HepG2 (cell line): Measurements from ENCODE around the gene SLC29A1. TPM values are rescaled to one million over a fixed set of nuclear protein-coding genes. Genes with fewer than 3 reads are reported as not detected.

Experiments
- ATAC-seq: fragments of 200-7000 bp; cut with Tn5 transposase; 3 replicates; pipeline ENCODE4 v1.9.1; 2020; ENCODE audit warnings: mild to moderate bottlenecking, moderate library complexity
- BruUV-seq: library from RNA; stranded (reverse); fragments of 400-500 nt; replicated peaks from 2 replicates; lab custom pipeline; 2021; lab: Mats Ljungman, UMichigan
- CTCF ChIA-PET: fragments of 300-600 bp; formaldehyde crosslinking; extraction: SDS; loops from one replicate; lab custom pipeline; 2021; ENCODE audit warnings: low total read pairs, inconsistent platforms, low intra/inter-chr PET ratio; lab: Yijun Ruan, JAX
- POLR2A ChIA-PET: fragments of 350-600 bp; sonication (Branson Sonifier 250); formaldehyde crosslinking; loops from one replicate; lab custom pipeline; 2020; ENCODE audit warnings: antibody characterized with exemption, inconsistent platforms; lab: Yijun Ruan, JAX
- DNase-seq: peaks from one replicate; pipeline ENCODE4 v3.0.0-alpha.2; 2015; ENCODE audit warnings: low spot score
- FAIRE-seq: peaks from 3 replicates; lab custom pipeline; 2011; peaks lifted over from hg19 to GRCh38; lab: Jason Lieb, UNC
- H2AFZ ChIP-seq: one replicate; pipeline ENCODE4 v1.6.1; 2011; ENCODE audit warnings: low read length, inconsistent platforms
- H3K27ac ChIP-seq: fragments of 300-600 bp; 3 replicates; pipeline ENCODE4 v1.8.0; 2011; ENCODE audit warnings: mixed run types, mild to moderate bottlenecking, mixed read lengths, low read length, inconsistent platforms; ENCODE audit not compliant: insufficient read depth; ENCODE audit errors: extremely low read length
- H3K27me3 ChIP-seq, 2 experiments: fragments of 200-600 bp in 1 of 2; 2 replicates in 1 of 2; 3 replicates in 1 of 2; pipeline versions ENCODE4 v1.6.0 to v1.8.0; 2011; ENCODE audit warnings: low read length in 2 of 2, mild to moderate bottlenecking in 2 of 2, moderate library complexity in 2 of 2, inconsistent platforms in 1 of 2; ENCODE audit not compliant: insufficient read depth in 2 of 2, control insufficient read depth in 1 of 2
- H3K36me3 ChIP-seq, 2 experiments: fragments of 200-600 bp in 1 of 2; replicated peaks in 1 of 2; 2 replicates in 1 of 2; 3 replicates in 1 of 2; pipeline versions ENCODE4 v1.5.1 to v1.8.0; 2011; ENCODE audit warnings: low read length in 2 of 2, inconsistent platforms in 1 of 2; ENCODE audit not compliant: insufficient read depth in 2 of 2, control insufficient read depth in 1 of 2
- H3K4me1 ChIP-seq: 2 replicates; pipeline ENCODE4 v1.5.1; 2012; ENCODE audit warnings: low read length, inconsistent platforms; ENCODE audit not compliant: insufficient read depth
- H3K4me2 ChIP-seq: 2 replicates; pipeline ENCODE4 v1.6.0; 2011; ENCODE audit warnings: low read depth, low read length, inconsistent platforms
- H3K4me3 ChIP-seq, 3 experiments: fragments of 200-600 bp in 1 of 3; sonication (generic), shearing (Covaris generic) in 1 of 3; replicated peaks in 1 of 3; 2 replicates each; pipeline ENCODE4 v1.5.1; 2011 to 2016; ENCODE audit warnings: low read length in 3 of 3, inconsistent platforms in 2 of 3, low read depth in 2 of 3, mild to moderate bottlenecking in 2 of 3, control low read depth in 1 of 3, mixed read lengths in 1 of 3; ENCODE audit not compliant: insufficient read depth in 1 of 3
- H3K79me2 ChIP-seq: one replicate; pipeline ENCODE4 v1.6.1; 2011; ENCODE audit warnings: low read length, inconsistent platforms; ENCODE audit not compliant: insufficient read depth
- H3K9ac ChIP-seq: 2 replicates; pipeline ENCODE4 v1.6.0; 2011; ENCODE audit warnings: mild to moderate bottlenecking, low read depth, low read length, inconsistent platforms; ENCODE audit not compliant: insufficient read depth
- H3K9me3 ChIP-seq: 2 replicates; pipeline ENCODE4 v1.5.1; 2012; ENCODE audit warnings: mild to moderate bottlenecking, low read length
- H4K20me1 ChIP-seq: 2 replicates; pipeline ENCODE4 v1.6.0; 2011; ENCODE audit warnings: inconsistent platforms, mild to moderate bottlenecking, low read length, moderate library complexity; ENCODE audit not compliant: insufficient read depth
- ATF1 ChIP-seq: IDR thresholded peaks from 2 replicates; pipeline ENCODE4 v1.6.1; 2016; ENCODE audit warnings: mild to moderate bottlenecking, control low read depth
- BRD4 ChIP-seq: sonication (generic); formaldehyde crosslinking; IDR thresholded peaks from 2 replicates; pipeline ENCODE4 v1.4.0; 2020; ENCODE audit warnings: missing genetic modification reagents
- FOXM1 ChIP-seq: sonication (generic); formaldehyde crosslinking; IDR thresholded peaks from 2 replicates; pipeline ENCODE4 v1.5.0; 2020; ENCODE audit warnings: missing genetic modification reagents
- GABPB1 ChIP-seq: IDR thresholded peaks from 2 replicates; pipeline ENCODE4 v1.6.1; 2016; ENCODE audit warnings: mild to moderate bottlenecking, missing genetic modification reagents, moderate library complexity, missing compliant biosample characterization
- MED1 ChIP-seq: sonication (generic); formaldehyde crosslinking; IDR thresholded peaks from 2 replicates; pipeline ENCODE4 v1.4.0; 2020; ENCODE audit warnings: missing genetic modification reagents
- NFRKB ChIP-seq: fragments of 450-650 bp; IDR thresholded peaks from 2 replicates; pipeline ENCODE4 v1.6.1; 2017
- ZC3H13 ChIP-seq: sonication (generic); formaldehyde crosslinking; IDR thresholded peaks from 2 replicates; pipeline ENCODE4 v1.8.1; 2023; ENCODE audit warnings: mild to moderate bottlenecking, missing genetic modification reagents, moderate library complexity
- ZNF12 ChIP-seq: sonication (generic); formaldehyde crosslinking; IDR thresholded peaks from 2 replicates; pipeline ENCODE4 v1.5.0; 2020; ENCODE audit warnings: missing genetic modification reagents
- ZNF256 ChIP-seq: sonication (generic); formaldehyde crosslinking; conservative IDR thresholded peaks from 2 replicates; pipeline ENCODE4 v1.4.0; 2020; ENCODE audit warnings: missing genetic modification reagents
- ZNF691 ChIP-seq: sonication (generic); formaldehyde crosslinking; IDR thresholded peaks from 2 replicates; pipeline ENCODE4 v1.4.0; 2020; ENCODE audit warnings: missing genetic modification reagents, low read depth, mild to moderate bottlenecking, borderline replicate concordance
- WGBS: methylation state at CpG from one replicate; pipeline ENCODE4 v1.1.6; 2017; ENCODE audit warnings: low lambda C conversion rate; 5-methylcytosine and 5-hydroxymethylcytosine counted together
- in situ Hi-C: cut with HindIII; loops from 2 replicates; pipeline ENCODE4 v1.10.0; 2017; ENCODE audit warnings: low pct_unique_long_range_greater_than_20kb; ENCODE audit not compliant: extremely low pct_ligation_motif_present
- intact Hi-C: fragments of 100-400 bp; cut with micrococcal nuclease; formaldehyde crosslinking; loops from one replicate; pipeline ENCODE4 v1.10.0; 2022; ENCODE audit not compliant: unreplicated experiment
- polyA plus RNA-seq, 8 experiments: library from polyadenylated mRNA; depleted of rRNA in 3 of 8; stranded (reverse) in 7 of 8; unstranded in 1 of 8; fragments of >200 nt; fragmentation: Illumina TruSeq in 4 of 8; extraction: Trizol in 4 of 8; gene quantifications; 2 replicates each; pipeline versions ENCODE4 v1.2.1 to v1.2.3, GENCODE V29; 2011 to 2016; ENCODE audit warnings: low read depth in 4 of 8, missing spikeins in 1 of 8, mixed read lengths in 1 of 8; ENCODE audit not compliant: insufficient read depth in 1 of 8
- total RNA-seq, 5 experiments: library from RNA; depleted of rRNA; stranded (reverse); fragments of >200 nt; fragmentation: Illumina TruSeq; extraction: Trizol; gene quantifications; 2 replicates each; pipeline ENCODE4 v1.2.3, GENCODE V29; 2016; ENCODE audit warnings: low read depth in 1 of 5
- TF ChIP-seq, protein P1 (sequence below): sonication (generic); formaldehyde crosslinking; IDR thresholded peaks from 2 replicates; pipeline ENCODE4 v1.4.0; 2020; ENCODE audit warnings: missing genetic modification reagents, borderline replicate concordance
- TF ChIP-seq, protein P2 (sequence below): sonication (generic); formaldehyde crosslinking; IDR thresholded peaks from 2 replicates; pipeline ENCODE4 v1.4.0; 2020; ENCODE audit warnings: missing genetic modification reagents
- TF ChIP-seq, protein P3 (sequence below): sonication (generic); formaldehyde crosslinking; IDR thresholded peaks from 2 replicates; pipeline ENCODE4 v1.8.0; 2022; ENCODE audit warnings: mild to moderate bottlenecking, missing genetic modification reagents
- TF ChIP-seq, protein P4 (sequence below), 2 experiments: sonication (generic) in 1 of 2; formaldehyde crosslinking in 1 of 2; IDR thresholded peaks; 2 replicates each; pipeline versions ENCODE4 v1.4.0 to v1.6.1; 2018 to 2020; ENCODE audit warnings: missing genetic modification reagents in 2 of 2, borderline replicate concordance in 1 of 2, low read depth in 1 of 2, mild to moderate bottlenecking in 1 of 2, missing biosample characterization in 1 of 2
- TF ChIP-seq, protein P5 (sequence below): sonication (generic); formaldehyde crosslinking; IDR thresholded peaks from 2 replicates; pipeline ENCODE4 v1.4.0; 2020; ENCODE audit warnings: missing genetic modification reagents

Gene SLC29A1
- total and polyA plus RNA-seq, 2 of the 13 experiments (the other 11 are each of a cell fraction or from before 2014, with no cell fraction given) = 43.2 to 106 TPM

- no TSS peak for BruUV-seq
- H3K9me3 ChIP-seq = no peaks in the 10 kb centered on the region
- 47% methylated on average over 3 of the region's 3 CpGs for WGBS
- H3K27me3 ChIP-seq = peaks cover 7 to 25% of the 10 kb centered on the region in 2 experiments; a peak in 4 of 5 replicates
- no peak overlapping the region for H3K27ac ChIP-seq
- ChIA-PET POLR2A (interaction anchor here (2.0 kb wide), 1 partner anchor 19 kb away, joined by 10 read pairs; the partner anchor contains the start of gene HSP90AB1), CTCF (interaction anchor here (1.4 kb wide), 1 partner anchor 70 kb away, joined by 3 read pairs; no protein-coding TSS in a partner anchor)
- in situ Hi-C loops (loop anchor here (5.0 kb wide), 1 partner anchor 46 kb away; the partner anchor contains the start of gene AARS2), intact Hi-C loops (no loop called here)
- FAIRE-seq (no peak), ATAC-seq (no peak), DNase-seq (no peak)
- H3K4me2 ChIP-seq = no peak overlapping the region
- peaks cover 18% of the 10 kb centered on the region for H3K79me2 ChIP-seq
- no peaks in the 10 kb centered on the region for H4K20me1 ChIP-seq
- H3K36me3 ChIP-seq = peaks cover 0 to 12% of the 10 kb centered on the region in 2 experiments; a peak in 2 of 5 replicates
- H3K9ac ChIP-seq = no peak overlapping the region
- H2AFZ ChIP-seq = no peak overlapping the region
- peaks cover 41% of the 10 kb centered on the region for H3K4me1 ChIP-seq
- H3K4me3 ChIP-seq = no peak overlapping the region
- TF ChIP-seq, protein P1, sequence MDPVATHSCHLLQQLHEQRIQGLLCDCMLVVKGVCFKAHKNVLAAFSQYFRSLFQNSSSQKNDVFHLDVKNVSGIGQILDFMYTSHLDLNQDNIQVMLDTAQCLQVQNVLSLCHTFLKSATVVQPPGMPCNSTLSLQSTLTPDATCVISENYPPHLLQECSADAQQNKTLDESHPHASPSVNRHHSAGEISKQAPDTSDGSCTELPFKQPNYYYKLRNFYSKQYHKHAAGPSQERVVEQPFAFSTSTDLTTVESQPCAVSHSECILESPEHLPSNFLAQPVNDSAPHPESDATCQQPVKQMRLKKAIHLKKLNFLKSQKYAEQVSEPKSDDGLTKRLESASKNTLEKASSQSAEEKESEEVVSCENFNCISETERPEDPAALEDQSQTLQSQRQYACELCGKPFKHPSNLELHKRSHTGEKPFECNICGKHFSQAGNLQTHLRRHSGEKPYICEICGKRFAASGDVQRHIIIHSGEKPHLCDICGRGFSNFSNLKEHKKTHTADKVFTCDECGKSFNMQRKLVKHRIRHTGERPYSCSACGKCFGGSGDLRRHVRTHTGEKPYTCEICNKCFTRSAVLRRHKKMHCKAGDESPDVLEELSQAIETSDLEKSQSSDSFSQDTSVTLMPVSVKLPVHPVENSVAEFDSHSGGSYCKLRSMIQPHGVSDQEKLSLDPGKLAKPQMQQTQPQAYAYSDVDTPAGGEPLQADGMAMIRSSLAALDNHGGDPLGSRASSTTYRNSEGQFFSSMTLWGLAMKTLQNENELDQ = no peak
- TF ChIP-seq, protein P2, sequence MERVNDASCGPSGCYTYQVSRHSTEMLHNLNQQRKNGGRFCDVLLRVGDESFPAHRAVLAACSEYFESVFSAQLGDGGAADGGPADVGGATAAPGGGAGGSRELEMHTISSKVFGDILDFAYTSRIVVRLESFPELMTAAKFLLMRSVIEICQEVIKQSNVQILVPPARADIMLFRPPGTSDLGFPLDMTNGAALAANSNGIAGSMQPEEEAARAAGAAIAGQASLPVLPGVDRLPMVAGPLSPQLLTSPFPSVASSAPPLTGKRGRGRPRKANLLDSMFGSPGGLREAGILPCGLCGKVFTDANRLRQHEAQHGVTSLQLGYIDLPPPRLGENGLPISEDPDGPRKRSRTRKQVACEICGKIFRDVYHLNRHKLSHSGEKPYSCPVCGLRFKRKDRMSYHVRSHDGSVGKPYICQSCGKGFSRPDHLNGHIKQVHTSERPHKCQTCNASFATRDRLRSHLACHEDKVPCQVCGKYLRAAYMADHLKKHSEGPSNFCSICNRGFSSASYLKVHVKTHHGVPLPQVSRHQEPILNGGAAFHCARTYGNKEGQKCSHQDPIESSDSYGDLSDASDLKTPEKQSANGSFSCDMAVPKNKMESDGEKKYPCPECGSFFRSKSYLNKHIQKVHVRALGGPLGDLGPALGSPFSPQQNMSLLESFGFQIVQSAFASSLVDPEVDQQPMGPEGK (CRISPR knock-in tag) = no peak
- TF ChIP-seq BRD4 (no peak), MED1 (CRISPR knock-in tag) (no peak), FOXM1 (CRISPR knock-in tag) (no peak), ZNF12 (CRISPR knock-in tag) (no peak), GABPB1 (no peak), ZC3H13 (CRISPR knock-in tag) (no peak), ZNF691 (CRISPR knock-in tag) (no peak), NFRKB (no peak), ATF1 (CRISPR knock-in tag) (no peak), ZNF256 (no peak)
- TF ChIP-seq, protein P3, sequence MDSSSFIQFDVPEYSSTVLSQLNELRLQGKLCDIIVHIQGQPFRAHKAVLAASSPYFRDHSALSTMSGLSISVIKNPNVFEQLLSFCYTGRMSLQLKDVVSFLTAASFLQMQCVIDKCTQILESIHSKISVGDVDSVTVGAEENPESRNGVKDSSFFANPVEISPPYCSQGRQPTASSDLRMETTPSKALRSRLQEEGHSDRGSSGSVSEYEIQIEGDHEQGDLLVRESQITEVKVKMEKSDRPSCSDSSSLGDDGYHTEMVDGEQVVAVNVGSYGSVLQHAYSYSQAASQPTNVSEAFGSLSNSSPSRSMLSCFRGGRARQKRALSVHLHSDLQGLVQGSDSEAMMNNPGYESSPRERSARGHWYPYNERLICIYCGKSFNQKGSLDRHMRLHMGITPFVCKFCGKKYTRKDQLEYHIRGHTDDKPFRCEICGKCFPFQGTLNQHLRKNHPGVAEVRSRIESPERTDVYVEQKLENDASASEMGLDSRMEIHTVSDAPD (CRISPR knock-in tag) = no peak
- TF ChIP-seq, protein P4, sequence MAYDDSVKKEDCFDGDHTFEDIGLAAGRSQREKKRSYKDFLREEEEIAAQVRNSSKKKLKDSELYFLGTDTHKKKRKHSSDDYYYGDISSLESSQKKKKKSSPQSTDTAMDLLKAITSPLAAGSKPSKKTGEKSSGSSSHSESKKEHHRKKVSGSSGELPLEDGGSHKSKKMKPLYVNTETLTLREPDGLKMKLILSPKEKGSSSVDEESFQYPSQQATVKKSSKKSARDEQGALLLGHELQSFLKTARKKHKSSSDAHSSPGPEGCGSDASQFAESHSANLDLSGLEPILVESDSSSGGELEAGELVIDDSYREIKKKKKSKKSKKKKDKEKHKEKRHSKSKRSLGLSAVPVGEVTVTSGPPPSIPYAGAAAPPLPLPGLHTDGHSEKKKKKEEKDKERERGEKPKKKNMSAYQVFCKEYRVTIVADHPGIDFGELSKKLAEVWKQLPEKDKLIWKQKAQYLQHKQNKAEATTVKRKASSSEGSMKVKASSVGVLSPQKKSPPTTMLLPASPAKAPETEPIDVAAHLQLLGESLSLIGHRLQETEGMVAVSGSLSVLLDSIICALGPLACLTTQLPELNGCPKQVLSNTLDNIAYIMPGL (CRISPR knock-in tag; IDR thresholded peaks at IDR 0.05; ENCODE audit: borderline replicate concordance in 1 of 2, low read depth in 1 of 2) = no peak
- TF ChIP-seq, protein P5, sequence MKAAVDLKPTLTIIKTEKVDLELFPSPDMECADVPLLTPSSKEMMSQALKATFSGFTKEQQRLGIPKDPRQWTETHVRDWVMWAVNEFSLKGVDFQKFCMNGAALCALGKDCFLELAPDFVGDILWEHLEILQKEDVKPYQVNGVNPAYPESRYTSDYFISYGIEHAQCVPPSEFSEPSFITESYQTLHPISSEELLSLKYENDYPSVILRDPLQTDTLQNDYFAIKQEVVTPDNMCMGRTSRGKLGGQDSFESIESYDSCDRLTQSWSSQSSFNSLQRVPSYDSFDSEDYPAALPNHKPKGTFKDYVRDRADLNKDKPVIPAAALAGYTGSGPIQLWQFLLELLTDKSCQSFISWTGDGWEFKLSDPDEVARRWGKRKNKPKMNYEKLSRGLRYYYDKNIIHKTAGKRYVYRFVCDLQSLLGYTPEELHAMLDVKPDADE = no peak
Measured at GRCh38 chr6:44266347-44266746, 43.0 kb downstream of the SLC29A1 start.
